GM21528 (cell line): ENCODE results near the gene CLDN5.
A peak's percentile ranks its signal among the peaks of the same experiment; 100 is the strongest.

Source experiments
- ATAC-seq: cut with Tn5 transposase; IDR thresholded peaks from one replicate; pipeline ENCODE4 v1.9.1; 2021; ENCODE audit warnings: mild to moderate bottlenecking, moderate library complexity; ENCODE audit not compliant: unreplicated experiment, low FRiP score

Gene CLDN5

GRCh38 chr22:19488285-19488684, 35.9 kb downstream of the CLDN5 start:
- ATAC-seq, result no peak

- ATAC-seq, result no peak
Measured at GRCh38 chr22:19483481-19484244, 40.5 kb downstream of the CLDN5 start.

DNA sequence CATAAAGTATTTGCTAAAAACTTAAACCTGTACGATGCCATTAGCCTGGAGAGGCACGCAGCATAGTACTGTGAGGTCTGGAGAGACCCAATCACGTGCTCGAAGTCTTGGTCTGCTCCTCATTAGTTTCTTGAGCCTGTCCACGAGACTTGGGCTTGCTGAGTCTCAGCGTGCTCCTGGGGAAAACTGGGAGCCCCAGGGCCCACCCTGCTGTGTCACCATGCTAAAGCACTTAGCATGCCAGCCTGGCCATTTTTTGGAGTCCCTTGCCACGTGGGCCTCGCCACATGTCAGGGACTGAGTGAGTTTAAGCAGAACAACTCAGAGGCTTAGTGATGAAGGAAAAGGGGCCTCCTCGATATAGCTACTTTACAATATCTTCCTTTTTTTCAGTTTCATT, 41.9 kb downstream of the CLDN5 start:
- ATAC-seq, result no peak

- ATAC-seq, result no peak
Measured at GRCh38 chr22:19480789-19481188, 43.4 kb downstream of the CLDN5 start.

DNA sequence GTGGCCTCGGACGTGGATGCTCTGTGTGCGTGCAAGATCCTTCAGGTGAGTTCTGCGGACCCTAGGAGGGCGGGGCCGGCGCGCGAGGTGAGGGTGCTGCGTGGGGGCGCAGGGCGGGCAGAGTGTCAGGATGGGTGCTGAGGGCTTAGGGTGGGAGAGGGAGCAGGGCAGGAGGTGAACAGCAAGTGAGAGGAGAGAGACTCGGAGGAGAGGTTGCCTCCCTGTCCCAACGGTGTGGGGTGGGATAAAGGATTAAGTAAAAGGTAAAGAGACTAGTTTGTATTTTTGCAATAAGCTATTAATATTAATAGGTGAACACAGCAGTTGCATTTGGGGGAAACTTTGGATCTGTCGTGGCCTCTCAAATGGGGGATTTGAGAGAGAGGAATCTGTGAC, 44.0 kb downstream of the CLDN5 start:
- ATAC-seq, result no peak

DNA sequence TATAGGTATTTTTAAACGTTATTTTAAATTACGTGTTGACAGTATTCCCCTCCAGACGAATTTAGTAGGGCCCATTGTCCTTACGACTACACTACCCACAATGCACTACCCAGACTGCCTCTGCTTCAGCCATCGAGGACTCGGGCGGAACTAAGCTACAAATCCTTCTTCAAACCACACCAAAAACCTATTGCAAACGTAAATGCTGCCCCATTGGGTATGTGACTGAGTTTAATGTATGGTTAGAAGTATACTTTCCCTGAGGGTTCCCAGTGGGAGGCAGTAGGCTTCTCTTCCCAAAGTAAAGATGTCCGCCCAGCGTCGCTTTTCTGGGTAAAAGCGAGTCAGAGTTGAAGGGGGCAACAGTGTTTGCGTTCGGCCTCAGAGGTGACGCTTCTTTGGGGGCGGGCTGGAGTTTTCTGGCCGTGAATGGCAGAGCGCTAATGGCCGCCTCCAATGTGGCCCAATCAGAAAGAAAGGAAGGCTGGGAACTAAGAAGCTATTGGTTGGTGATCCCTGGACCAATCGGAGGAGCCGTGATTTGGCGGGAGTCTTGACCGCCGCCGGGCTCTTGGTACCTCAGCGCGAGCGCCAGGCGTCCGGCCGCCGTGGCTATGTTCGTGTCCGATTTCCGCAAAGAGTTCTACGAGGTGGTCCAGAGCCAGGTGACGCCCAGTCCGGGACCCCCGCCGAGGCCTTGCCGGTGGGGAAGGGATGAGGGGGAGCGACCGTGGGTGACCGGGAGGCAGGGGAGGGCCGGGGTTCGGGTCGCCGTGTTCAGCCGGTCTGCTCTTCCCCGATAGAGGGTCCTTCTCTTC, 44.6 kb downstream of the CLDN5 start, which contains the start of gene CDC45:
Gene CDC45, plus strand, starts transcription at position 566 of the 818 bp plus-strand sequence. Its CDS starts 49 bp downstream, at position 615.
- ATAC-seq, result peak; percentile 79

GRCh38 chr22:19478901-19479354, 45.3 kb downstream of the CLDN5 start, which contains the start of gene UFD1:
UFD1 (minus strand) TSS chr22:19479193; CDS start chr22:19479085, 108 bp downstream.
- ATAC-seq, result peak; percentile 60

DNA sequence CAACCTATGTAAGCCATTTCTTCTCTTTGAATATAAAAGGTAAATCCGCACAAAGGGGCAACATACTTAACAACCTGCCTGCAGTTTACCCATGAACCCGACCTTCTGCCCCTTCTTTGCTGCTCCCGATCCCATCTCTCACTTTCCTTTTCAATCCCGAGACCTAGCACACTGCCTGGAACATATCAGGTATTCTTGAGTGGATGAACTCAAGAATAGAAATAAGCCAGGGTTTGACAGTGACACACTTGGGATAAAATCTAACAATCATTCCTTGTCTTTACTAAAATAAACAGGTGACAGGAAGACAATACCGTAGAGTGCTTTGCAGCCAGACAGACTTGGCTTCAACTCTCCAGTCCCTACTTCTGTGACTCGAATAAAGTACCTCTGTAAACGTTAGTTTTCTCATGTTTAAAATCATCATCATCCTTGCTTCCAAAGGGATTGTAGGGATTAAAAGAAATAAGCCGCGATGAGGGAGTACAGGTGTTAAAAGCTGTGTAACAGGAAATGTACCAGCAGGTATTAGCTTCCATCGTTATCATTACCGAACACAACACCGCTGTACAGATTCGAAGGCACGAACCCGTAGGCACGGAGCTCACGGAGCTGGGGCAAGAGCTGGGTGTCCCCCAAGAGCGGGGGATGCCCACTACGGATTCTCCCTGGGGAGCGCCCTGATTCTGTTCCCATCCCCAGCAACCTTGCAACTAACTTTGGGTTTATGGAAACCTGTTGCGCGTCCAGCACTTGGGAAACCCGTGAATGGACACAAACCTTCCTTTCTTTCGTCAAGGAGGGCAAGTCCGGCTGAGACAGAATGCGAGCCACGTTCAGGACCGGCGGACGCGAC, 45.9 kb downstream of the CLDN5 start:
- ATAC-seq, result no peak

DNA sequence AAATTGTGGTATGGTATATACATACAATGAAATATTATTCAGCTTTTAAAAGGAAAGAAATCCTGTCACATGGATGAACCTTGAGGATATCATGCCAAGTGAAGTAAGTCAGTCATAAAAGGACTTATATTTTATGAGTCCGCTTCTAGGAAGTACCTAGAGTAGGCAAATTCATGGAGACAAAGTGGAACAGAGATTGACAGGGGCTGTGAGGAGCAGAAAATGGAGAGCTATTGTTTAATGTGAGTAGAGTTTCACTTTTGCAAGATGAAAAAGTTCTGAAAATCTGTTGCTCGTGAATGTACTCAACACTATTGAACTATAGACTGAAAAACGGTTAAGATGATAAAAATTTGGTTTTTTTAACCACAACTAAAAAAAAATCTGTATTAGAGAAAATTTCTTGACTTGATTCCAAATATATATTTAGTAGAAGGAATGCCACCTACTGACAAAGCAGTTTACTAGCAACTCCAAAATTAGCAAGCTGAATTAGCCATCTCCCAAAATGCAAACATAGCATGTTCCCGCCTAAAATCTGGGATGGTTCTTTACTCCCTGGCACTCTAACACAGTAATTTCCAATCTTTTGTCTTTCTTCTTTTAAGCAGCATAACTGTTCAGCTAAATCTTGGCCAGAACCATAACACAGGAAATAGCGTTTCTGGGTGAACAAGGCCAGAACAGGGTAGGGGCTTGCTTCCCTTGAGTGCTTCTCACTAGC, 46.7 kb downstream of the CLDN5 start:
- no peak for ATAC-seq

GRCh38 chr22:19476023-19476422, 48.2 kb downstream of the CLDN5 start:
- ATAC-seq, result no peak

DNA sequence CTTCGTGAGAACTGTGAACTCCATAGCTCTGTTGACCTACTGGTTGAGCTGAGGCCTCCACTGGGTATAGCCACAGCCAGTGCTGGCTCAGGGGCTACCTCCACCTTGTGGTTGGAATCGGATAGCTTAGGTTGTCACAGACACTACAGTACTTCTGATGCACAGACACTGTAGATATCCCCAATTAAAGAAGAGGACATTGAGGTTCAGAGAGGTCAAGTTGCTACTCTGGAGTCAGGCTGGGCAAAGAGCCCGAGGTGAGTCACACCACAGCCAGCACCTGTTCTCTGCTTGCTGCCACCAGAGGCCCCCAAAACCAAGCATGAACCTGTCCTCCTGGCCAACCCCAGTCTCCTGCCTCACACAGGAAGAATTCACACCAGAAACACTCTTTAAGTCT, 50.6 kb downstream of the CLDN5 start:
- no peak for ATAC-seq
